ENCODE measurements around the gene ITGB1BP1.

Gene ITGB1BP1

DNA sequence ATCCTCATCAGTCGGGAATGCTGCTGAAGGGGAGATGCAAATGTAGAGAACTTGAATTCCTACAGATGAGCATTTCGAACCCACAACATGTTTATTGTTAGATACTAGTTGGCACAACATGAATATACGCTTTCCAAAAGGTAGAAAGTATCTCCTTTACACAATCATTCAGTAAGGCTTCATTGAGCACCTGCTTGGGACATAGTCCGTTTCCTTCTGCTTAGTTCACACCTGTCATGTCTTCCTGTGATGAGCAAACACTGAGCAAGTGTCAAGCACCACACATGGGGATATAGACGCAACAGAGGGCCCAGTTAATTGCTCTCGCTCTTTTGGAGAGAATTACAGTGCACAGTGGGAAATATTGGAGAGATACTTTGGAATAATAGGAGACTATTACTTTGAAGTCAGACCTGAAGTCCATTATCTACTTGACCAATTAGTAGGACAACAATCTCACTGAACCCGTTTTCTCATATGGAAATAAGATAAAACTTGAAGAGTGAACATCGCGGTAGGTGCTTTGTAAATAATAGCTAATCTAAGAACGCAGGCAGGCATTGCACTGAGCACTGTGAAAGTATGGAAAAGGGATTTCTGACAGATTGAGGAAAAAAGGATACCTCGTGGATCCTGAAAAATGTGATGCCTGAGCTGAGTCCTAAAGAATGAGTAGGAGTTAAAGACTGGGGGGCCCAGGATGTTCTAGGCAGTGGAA lies 1.3 kb upstream of the ITGB1BP1 start:
- DNase-seq (ENCODE audit: low read depth in 2 of 2), result no peak

DNA sequence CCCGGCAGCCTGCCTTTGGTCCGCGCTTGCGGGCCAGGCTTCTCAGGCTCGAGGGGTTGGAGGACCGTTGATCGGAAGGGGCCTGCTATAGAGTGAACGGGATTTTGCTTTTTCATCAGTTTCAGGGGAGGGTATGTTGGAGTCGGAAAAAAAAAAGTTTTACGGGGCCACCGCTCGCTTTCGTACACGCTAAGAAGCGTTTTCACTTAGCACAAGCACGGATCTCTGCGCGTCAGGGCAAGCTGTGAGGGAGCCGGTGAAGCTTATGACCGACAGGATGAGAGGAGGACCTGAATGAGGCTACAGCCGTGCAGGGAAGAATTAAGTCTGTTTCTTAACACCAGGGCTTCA lies 569 bp upstream of the ITGB1BP1 start:
- DNase-seq (ENCODE audit: low read depth in 2 of 2), result no peak

DNA sequence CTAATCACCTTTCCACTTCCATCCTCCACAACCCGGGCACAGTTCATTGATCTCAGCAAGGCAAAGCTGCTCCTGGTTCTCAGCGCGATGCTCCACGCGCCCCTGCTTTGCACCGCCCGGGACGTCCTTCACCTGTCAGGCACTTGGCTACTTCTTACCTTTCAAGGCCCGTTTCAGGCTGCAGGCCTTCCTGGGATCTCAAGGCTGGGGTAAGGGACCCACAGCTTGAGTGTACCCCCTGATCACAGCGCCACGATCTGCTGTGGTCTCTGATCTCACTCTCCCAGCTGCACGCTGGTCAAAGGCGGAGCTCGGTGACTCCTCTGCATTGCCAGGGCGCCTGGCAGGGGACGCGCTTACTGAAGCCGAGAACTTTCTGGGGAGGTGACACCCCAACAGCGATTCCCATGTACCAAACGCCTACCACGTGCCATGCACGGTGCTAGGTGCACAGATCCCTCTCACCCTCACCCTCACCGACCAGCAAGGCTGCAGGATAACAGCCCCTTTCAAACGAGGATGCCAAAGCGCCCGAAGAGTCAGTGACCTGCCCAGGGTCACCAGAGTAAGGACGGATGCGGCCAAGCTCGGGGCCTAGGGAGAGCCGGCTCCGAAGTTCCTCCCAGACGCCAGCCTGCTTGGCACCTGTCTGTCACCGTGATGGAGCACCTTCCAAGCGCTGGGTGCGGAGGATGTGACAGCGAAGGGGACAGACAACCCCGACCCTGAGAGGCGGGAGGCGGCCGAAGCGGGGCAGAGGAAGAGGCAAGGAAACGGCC lies 818 bp downstream of the ITGB1BP1 start:
- peak; percentile 4 to 19 for DNase-seq (ENCODE audit: low read depth in 2 of 2)

DNA sequence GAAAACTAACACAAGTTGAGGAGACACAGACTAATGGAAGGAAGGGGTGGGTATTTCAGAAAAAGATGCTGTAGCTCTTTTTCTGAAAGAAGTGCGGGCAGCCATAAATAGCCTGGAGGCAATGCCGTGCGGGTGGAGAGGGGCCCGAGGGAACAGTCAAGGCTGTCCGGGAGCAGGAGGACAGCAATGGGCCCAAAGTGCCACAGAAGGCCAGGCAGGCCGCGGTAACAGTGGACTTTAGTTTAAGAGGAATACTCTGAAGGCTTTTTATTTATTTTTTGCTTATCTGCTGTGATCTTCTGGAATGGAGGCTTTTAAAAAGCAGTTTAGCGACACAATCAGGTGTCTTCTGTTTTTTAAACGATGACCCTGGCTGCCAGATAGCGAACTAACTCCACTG lies 2.8 kb downstream of the ITGB1BP1 start:
- no peak for DNase-seq (ENCODE audit: low read depth in 2 of 2)

DNA sequence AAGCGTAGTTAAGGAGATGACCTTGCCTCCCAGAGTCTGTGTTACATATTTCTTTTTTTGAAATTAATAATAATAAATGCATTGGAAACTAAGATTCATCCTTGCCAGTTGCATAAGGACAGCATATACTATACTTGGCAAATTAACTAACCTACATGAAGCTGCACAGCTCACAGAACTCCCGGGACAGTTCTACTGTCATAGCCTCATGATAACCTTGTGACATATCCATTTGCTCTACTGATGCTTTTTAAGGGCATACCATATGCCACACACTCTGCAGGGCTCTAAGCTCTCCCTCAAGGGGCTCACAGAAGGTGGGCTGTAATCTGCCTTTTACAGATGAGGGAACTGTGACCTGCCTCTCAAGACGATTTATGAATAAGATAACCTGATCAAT lies 3.8 kb downstream of the ITGB1BP1 start:
- no peak for DNase-seq (ENCODE audit: low read depth in 2 of 2)

DNA sequence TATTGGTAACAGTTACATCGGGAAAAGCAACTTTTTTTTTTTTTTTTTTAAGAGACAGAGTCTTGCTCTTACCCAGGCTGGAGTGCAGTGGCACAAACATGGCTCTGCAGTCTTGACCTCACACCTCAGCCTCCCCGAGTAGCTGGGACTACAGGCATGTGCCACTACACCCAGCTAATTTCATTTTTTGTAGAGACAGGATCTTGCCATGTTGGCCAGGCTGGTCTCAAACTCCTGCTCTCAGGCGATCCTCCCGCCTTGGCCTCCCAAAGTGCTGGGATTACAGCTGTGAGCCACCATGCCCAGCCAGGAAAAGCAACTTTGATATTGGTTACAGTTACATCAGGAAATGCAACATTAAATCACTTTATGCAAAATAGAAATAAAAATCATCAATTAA lies 4.6 kb downstream of the ITGB1BP1 start:
- no peak for DNase-seq (ENCODE audit: low read depth in 2 of 2)

DNA sequence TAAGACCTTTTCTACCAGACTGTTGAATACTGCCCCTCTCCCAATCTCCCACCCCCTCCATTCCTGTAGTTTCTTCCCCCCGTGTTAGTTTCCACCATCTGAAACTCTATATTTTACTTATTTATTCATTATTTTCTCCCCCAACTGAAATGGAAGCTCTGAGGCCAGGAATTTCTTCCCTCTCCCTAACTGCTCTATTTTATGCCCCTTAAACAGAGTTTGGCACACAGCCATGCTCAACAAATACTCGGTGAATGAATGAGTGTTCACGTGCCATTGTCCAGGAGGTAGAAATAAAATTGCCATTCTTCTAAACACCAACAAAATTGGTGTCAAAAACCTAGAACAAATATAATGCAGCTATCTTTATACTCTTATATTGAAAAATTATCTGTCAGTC lies 5.6 kb downstream of the ITGB1BP1 start:
- no peak for DNase-seq (ENCODE audit: low read depth in 2 of 2)

DNA sequence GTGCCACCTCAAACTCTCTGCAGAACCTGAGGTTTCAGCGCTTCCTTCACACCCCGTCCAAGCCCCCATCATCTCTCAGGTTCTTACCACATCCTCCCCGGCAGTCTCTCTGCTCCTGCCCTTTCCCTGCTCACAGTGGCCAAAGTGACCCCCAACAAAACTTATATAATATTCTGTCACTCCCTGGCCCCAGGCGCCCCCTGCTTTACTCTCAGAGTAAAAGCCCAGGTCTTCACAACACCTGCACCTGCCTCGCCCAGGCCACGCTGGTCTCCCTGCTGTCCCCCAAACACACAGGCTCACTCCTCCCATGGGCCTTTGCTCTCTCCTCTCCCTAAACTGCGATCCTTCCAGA lies 6.4 kb downstream of the ITGB1BP1 start:
- DNase-seq (ENCODE audit: low read depth in 2 of 2), result no peak

DNA sequence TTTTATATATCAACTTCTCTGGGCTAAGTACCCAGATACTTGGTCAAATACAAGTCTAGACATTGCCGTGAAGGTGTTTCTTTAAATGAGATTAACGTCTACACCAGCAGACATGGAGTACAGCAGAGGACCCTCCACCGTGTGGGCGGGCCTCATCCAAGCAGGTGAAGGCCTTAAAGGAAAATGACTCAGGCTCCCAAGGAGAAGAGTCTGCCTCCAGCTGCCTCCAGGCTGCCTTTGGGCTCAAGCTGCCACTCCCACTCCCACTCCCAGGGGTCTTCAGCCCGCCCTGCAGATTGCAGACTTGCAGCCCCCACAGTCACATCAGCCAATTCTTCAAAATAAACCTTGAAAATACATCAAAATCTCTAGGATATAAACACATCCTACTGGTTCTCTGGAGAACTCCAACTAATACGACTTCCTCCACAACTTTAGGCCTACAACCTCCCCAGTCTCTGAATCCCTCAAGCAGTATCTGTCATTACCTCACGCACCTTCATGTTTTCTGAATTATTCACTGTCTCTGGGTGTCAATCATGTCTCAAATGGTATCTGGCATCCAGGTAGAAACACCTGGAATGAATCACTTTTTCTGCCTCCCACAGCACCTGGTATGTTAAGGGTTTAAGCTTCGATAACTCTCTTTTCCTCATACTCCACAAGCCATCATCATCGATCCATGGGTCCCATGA lies 6.9 kb downstream of the ITGB1BP1 start:
- DNase-seq (ENCODE audit: low read depth in 2 of 2), result no peak

DNA sequence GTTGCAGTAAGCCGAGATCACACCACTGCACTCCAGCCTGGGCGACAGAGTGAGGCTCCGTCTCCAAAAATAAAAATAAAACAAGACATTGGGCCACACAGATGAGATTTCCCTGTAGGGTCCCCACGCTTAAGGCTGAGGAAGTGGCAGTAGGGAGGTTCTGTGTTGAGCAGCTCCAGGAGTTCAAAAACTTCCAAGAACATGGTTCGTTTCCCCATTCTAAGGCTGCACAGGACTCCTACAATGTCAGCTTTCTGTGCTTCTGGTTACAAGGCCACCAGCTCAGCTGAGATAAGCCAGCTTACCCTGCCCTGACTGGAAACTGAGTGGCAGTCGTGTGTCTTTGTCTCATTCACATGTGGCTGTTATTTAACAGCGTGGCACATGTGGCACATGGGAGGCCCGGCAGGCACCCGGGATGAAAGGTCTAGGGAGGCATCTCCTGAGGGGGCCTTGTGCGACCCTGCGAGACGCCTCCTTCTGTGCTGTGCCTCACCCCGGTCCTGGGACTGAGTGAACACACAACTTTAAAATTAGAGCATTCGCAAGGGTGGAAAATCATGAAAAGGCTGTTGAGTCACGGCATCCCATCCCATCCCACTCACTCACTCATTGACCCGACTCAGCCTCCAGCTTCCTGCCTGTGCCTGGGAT lies 7.7 kb downstream of the ITGB1BP1 start:
- no peak for DNase-seq (ENCODE audit: low read depth in 2 of 2)

DNA sequence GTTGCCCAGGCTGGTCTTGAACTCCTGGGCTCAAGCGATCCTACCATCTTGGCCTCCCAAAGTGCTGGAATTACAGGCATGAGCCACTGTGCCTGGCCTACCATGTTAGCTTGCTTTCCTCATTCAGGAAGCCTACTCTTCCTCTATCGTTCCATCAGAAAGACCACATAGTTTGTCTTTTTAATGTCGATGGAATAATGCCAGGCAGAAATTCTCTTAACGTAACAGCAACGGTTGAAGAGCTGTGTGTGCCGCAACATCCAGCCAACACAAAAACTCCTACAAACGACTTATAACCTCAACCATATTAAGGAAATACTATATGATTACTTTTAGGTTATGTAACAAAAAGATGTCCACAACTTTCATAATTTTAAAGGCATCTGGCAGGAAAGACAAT lies 10.5 kb downstream of the ITGB1BP1 start:
- no peak for DNase-seq (ENCODE audit: low read depth in 2 of 2)

DNA sequence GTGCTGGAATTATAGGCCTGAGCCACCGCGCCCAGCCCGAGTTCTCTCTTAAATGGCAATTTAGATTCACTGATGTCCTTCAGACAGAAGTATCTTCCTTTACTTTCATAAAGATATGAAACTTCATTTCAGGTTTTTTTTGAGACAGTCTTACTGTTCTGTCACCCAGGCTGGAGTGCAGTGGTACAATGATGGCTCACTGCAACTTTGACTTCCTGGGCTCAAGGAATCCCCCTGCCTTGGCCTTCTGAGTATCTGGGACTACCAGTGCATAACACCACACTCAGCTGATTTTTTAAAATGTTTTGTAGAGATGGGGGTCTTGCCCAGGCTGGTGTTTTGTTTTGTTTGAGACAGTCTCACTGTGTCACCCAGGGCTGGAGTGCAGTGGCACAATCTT lies 13.2 kb downstream of the ITGB1BP1 start:
- no peak for DNase-seq (ENCODE audit: low read depth in 2 of 2)

DNA sequence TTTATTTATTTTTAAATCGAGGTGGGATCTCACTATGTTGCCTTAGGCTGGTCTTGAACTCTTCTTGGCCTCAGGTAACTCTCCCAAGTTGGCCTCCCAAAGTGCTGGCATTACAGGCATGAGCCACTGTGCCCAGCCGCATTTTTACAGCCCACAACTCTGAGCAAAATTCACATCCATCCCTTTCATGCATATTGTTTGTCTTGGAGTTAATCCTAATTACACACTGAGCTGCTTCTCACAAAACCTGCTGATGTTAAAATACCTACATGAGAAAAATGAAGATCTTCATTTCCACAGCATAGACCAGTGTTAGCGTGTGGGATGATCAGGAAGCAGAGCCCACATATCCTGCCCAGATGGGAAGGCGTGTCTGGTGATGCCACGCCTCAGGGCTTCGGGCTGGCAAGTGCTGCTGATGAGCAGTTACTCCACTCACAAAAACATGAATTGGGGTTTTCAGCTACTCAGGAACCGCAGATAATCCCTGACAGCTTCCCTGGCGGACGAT lies 14.6 kb downstream of the ITGB1BP1 start:
- no peak for DNase-seq (ENCODE audit: low read depth in 2 of 2)

DNA sequence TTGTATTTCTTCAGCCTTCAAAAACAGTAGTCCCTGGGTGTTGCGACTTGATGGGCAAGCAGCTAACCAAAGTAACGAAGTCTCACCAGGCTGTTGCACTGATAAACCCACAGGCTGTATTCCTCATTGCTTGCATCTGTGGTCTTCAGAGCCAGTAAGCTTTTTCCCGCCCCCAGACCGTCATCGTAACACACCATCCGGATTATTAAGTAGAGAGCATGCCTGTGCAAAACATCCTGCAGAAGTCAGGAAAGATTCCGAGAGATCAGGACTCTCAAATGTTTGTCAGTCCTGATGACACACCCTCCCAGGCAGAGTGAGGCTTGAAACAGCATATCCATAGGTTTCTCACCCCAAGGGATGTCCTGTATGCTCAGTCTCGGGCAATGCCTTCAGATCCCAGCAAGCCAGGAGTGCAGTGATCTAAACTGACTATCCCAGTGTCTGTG lies 15.9 kb downstream of the ITGB1BP1 start:
- DNase-seq (ENCODE audit: low read depth in 2 of 2), result no peak

DNA sequence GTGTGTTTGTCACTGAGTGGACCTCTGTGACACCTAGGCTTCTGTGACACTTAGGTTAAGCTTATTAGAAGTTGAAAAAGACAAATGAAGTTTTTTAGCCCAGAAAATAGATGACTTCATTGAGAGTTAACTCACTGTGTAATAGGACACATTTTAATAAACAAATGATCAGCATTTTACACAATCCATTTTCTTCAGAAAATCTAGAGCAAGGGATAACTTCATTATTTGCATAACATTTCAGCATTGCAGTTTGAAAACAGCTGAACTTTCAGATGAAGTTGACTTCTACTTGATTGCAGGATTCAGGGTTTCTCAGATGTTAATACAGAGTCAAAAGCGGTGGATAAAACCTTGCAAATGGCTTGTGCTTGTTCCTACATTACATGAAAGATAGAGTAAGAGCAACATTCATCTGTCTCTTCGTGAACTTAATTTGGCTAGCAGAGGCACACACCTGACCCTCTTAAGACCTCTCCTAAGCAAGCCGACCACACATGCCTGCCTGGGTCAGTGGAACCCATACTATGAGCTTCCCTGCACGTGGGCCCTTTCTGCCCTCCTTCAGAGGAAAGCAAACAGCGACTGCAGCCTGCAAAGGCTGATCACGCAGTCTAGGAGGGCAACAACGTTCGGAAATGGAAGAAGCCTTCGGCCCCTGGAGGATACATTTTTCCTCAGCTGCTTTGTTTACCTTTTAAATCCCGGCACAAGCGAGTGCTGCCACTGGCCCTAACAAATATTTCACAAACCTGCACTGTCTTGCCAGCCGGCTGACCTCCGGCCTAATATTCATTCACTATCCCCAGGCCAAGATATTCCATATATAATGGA lies 16.6 kb downstream of the ITGB1BP1 start:
- DNase-seq (ENCODE audit: low read depth in 2 of 2), result no peak

DNA sequence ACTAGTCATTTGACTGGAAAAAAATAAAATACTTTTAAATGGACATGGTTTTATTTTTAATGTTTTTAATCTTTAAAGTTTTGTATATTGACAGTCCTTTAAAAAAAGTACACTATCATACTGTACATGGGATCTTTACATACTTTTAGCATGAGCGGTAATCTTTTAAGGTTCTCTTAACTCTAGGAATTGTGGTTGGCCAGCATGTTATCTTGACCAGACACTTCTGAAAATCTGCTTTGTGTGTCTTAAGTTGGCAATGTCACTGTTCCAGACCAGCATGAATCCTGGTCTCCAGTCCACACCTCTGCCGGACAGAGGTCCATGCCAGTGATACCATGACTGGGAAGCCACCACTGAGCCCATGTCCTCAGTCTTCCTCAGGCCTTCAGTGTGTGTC lies 17.7 kb downstream of the ITGB1BP1 start:
- no peak for DNase-seq (ENCODE audit: low read depth in 2 of 2)

DNA sequence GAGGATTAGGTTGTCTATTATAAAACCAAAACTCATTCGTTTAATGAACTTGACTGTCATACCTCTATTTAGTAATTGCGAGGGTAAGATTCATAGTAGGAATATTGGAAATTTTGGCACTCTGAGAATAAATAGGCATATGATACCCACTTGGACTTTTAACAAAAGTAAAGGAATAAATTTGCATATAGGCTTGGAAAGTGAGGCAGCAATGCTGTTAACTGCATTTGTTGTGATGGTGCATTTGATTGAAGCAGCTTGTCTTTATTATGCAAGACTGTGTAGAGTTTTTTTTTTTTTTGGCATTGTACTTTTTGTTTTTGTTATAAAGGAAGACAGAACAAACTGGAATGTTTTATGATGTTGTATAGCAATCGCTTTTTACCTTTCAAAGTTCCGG lies 18.9 kb downstream of the ITGB1BP1 start:
- no peak for DNase-seq (ENCODE audit: low read depth in 2 of 2)

DNA sequence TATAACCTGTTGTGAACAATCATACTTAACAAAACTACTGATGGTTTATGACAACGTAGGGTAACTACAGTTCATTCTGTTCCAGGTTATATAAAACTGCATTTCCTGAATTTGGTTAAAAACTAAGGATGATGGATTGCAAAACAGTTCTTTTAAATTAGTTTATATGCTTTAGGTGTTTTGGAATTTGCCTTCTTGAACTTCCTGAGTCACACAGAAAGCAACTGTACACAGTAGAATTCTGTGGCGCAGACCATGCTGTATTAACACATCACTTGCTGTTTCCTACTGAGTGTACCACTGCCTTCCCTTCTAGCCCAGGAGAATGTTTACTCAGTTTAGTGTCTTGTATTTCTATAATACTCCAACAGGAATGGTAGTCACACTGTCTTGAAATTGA lies 19.4 kb downstream of the ITGB1BP1 start:
- DNase-seq (ENCODE audit: low read depth in 2 of 2), result no peak

DNA sequence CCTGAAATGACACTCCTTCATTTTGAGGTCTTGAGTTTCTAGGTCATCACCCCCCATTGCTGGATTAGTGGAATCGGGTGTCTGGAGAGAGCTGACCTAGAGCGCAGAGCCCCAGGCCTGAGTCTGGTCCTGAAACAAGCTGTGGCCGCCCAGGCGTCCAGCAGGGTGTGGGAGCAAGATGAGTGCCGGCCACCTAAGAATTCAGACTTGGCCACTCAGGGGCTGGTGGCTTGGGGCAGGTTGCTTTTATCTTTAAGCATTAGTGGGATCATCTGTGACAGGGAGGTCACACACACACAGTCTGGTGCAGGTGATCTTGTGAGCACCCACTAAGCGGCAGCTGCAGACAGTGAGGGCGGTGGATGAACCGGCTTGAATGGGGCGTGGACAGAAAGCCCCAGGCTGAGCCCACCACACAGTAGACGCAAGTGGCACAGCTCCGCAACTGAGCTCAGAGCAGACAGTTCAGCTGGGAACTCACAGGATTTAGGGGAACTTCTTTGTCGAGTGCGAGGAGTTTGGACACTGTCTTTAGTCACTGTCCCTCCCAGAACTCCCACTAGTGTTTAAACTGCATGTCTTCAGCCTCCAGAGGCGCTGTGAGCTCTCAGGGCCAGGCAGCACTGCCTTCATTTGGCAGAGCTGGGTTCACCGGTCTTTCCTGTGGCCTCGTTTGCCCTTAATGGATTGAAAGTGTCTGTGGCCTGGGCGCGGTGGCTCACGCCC lies 21.5 kb downstream of the ITGB1BP1 start:
- no peak for DNase-seq (ENCODE audit: low read depth in 2 of 2)

DNA sequence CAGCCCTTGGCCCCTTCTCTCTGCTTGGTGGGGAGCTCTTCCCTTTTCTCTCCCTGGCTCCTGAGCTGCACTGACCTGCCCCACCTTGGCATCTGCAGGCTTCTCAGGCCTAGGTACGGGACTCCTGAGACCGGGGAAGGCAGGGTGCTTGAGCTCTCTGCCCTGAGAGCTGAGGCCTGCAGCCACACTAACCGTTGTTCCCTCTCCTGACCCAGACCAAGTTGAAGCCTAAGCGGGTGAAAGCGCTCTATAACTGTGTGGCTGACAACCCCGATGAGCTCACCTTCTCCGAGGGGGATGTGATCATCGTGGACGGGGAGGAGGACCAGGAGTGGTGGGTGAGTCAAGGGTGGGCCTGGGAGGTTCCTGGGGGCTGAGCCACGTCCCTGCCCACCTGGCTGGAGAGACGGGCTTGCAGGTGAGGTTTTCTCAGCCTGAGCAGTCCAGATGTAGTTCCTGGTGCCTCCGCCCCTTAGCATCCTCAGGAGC lies 22.2 kb downstream of the ITGB1BP1 start:
- no peak for DNase-seq (ENCODE audit: low read depth in 2 of 2)

All from activated CD8-positive, alpha-beta memory T cell treated with anti-CD3 and anti-CD28 coated beads for 4 hours (primary cell).